ENCODE results near the gene RAX.
"Not testable (repeated sequence)": the region's sequence is repeated elsewhere in the genome, so short reads cannot be mapped to it uniquely, and the experiment has no call there.

Gene RAX

DNA sequence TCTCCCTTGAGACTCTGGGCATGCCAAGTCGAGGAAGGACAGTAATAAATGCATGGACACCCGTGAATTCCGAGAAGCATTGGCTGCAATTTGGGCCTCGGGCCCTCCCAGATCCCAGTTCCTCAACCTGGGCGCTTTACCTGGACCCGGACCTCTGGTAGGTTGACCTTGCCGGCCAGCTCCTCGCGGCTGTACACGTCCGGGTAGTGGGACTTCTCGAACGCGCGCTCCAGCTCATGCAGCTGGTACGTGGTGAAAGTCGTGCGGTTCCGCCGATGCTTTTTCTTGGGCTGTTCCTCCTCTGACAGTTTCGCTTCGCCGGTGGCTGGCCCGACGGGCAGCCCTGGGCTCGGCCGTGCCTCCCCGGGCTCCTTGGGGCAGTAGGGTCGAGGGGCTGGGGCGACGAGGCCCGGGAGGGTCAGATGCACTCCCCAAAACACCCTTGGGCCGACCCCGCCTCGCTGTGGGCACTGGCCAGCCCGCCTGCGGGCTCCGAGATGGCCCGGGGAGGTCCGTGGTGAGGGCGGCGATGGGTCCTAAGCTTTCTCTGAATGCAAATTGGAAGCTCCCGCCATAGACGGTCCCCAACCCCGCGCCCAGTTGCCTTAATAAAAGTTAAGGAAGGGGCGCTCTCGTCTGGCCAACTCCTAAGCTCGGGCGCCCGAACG is 899 bp downstream of the RAX start:
- no peak for DNase-seq

DNA sequence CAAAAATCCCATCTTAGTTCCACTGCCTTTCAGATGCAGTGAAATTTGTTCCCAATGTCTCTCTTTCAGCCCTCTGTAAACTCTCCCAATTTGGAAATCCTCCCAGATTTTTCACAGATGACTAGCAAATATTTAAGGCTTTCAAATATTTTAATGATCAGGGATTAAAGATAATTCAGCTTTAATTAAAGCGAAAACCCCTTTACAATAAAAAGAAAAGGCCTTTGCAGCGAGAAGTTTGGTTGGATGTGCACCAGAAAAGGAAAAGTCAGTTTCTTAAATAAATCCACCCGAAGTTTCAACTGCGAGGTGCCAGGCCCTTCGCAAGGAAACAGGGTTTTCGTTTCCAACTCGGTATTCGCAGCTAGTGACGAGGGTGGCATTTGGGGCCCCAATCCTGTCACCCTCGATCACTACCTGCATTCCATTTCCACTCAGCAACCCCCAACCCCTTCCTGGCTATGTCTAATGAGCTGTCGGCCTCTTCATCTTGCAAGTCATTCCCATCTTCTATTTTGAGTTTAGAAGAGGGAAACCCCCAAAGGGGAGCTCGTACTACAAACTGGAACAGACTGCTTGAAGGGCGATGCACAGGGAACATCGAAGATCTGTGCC is 1.5 kb downstream of the RAX start:
- no peak for DNase-seq

DNA sequence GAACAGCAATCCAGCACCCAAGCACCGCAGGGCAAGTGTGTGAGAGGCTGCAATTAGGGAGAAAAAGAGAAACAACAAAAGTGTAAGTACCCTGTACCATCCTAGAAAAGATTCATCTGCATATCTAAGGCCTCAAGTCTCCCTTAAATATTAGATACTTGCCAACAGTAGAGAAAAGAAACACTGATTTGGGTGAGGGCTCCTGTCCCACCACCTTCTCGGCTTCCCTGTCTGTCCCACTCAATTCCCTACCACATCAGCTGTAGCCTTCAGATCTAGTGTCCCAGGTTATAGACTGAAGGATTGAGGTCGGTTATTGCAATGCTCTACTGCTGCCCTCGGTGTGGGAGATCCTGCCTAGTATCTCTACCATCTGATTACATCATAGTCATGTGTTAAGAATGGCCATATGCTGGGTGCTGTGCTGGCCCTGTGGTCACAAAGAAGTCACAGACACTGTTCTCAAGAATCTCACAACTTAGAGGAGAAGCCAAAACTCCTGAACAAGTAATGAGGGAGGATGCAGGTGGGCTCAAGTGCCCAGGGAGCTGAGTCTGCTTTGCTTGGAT is 2.5 kb downstream of the RAX start:
- DNase-seq = no peak

DNA sequence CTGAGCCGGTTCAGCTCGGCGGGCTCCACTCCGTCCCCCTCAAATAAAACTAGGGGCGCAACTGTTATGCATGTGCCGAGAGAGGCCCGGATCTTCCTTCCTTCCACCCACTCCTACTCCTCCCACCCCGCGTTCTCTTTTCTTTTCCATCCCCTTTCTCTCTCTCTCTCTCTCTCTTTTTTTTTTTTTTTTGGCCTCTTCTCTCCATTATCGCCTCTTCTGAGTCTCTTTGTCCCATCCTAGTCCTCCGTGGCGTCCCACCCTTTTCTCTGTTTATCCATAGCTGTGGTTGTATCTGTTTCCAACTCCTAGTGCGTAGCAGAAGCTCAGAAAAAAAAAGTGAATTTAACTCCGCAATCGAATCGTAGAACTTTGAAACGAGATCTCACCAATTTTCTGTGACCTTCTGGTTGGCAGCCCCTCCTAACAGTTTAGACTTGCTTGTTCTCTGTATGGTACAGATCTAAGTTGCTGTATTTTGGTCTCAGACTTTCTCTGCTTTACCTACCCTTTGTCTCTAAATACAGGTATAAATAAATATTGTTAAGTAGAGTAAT is 3.6 kb downstream of the RAX start:
- no peak for DNase-seq

DNA sequence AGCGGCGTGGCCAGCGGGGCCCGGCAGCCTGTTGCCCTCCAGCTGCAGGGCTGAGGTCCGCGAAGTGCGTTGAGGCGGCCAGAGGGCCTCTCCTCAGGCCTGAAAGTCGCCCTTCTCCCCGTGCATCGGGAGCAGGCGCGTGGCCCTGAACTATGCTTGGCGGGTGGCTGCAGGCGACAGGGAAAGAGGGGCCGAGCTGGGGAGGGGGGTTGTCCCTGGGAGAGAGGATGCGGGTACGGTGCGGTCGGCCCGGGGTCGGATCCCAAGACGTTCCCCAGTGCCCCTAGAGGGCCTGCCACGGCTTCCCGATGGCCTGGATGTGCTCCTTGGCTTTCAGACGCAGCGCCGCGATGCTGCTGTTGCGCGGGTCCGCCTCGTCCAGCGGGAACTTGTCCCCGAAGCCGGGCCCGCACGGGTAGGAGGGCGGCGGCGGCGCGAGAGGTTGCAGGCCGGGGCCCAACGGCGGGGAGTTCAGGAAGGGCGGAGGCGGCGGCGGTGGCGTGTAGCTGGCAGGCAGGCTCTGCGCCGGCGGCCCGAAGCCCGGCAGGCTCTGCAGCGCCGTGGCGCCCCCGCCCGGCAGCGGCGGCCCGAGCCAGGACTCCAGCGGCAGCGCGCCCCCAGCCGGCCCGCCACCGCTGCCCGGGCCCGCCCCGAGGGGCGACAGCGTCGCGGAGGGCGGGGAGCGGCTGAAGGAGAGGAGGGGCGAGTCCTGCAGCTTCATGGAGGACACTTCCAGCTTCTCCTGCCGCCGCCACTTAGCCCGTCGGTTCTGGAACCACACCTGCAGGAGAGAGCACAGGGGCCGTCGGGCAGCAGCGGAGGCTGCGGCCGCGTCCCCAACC is 4.3 kb downstream of the RAX start:
- no peak for DNase-seq

DNA sequence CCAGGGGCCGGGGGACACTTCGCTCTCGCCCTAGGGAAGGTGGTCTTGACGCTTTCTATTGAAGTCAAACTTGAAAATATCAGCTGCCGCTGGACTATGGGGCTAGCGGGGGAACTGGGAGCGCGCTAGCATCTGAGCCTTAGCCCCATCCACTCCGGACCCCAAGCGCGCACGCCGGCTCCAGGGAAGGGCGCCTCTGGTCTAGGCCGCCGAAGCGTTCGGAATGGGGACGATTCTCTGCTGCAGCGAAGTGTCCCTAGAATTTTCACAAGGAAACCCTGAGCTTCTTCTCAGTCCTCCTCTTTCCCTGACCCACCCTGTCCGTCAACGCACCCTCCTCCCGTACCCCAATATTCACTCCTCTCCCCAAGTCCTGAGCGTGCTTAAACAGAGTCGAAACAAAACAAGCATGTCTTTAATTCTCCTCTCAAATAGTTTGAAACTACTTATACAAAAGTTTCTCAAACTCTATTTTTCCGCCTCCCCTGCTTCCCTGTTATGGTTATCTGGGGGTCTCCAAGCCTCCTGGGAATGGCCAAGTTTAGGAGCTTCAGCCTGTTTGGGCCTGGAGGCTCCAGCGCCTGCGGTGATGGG is 5.0 kb downstream of the RAX start:
- no peak for DNase-seq

DNA sequence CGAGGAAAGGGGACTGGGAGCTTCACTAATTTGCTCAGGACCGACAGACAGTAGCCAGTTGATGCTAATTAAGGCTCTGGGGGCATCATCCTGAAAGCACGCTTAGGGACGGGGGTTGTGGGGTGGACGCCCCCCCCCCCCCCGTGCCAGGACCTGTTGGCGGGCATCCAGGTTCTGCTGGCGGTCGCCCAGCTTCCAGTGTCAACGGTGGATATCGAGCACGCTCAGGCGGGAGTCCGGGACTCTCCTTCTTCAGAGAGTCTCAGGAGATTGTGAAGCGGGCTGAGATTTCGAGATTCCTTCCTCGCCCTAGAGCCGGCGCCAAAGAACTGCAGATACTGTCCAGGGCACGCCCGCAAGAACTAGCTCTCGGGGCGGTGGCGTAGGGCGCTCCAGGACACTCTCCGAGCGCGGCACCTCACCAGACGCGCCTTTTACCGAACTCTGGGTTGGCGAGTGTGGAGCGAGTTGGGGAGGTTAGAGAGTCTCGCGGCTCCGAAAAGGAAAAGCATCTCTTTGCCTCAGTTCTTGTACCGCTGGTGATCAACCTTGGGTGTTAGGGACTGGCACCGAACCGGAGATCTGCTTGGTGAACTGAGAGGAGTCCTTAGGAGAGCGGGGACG is 5.6 kb downstream of the RAX start:
- no peak for DNase-seq

DNA sequence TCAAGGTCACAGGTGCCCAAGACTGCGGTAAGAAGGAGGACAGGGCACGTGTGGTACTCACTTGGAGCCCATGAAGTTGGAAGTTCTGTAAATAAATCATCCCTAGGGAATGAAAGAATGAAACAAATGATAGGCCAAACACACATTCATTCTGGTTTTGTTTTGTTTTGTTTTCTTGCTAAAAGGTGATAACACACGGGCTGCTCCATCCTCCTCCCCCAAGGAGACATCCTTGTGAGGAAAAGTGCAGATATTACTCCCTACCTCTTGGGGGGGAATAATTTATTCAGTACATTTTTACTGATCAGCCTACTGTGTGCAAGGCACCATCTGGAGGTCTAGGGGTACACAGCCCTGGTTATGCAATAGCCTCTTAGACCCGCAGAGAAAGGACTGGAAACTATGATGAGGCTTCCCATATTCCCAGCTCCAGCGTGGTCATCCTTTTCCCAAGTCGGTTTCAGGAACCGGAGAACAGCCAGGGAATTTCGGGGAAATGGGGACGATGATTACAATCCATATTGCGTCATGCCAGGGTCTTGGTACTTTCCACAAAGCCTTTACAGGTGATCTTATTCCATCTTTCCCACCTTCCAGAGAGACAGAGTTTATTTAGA is 6.3 kb downstream of the RAX start:
- DNase-seq = no peak

DNA sequence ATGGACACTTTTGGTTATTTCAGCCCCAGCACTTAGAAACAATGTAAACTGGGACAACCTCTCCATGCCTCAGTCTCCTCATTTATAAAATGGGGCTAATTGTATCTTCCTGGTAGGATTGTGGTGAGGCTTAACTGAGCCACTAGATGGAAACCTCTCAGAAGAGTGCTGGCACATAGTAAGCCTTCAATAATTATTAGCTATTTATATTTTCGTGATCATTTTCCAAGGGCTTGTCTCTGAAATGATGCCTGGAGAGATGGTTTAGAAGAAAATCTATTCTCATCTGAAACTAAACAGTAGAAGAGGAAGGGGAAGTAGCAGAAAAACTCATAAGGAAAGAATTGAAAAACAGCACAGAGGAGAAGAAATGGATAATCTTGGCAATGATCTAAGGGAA is 6.8 kb downstream of the RAX start:
- DNase-seq = no peak

DNA sequence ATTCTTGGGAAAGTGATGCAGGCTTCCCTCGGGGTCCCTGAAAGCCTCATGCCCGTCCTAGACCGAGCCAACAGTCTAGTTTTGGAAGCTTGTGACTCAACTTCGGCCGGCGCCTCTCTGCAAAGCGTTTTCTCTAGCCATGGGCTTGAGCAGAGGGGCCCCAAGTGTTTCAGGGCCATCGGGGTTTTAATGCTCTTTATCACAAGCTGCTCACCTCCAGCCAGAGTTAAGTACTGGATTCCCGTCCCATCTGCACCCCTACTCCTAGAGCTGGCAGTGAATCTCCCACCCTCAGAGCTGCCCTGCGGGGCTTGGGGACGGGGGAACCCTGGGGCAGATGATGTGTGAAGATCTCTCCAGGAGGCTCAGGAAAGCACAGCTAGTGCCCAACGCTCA is 7.3 kb downstream of the RAX start:
- no peak for DNase-seq

DNA sequence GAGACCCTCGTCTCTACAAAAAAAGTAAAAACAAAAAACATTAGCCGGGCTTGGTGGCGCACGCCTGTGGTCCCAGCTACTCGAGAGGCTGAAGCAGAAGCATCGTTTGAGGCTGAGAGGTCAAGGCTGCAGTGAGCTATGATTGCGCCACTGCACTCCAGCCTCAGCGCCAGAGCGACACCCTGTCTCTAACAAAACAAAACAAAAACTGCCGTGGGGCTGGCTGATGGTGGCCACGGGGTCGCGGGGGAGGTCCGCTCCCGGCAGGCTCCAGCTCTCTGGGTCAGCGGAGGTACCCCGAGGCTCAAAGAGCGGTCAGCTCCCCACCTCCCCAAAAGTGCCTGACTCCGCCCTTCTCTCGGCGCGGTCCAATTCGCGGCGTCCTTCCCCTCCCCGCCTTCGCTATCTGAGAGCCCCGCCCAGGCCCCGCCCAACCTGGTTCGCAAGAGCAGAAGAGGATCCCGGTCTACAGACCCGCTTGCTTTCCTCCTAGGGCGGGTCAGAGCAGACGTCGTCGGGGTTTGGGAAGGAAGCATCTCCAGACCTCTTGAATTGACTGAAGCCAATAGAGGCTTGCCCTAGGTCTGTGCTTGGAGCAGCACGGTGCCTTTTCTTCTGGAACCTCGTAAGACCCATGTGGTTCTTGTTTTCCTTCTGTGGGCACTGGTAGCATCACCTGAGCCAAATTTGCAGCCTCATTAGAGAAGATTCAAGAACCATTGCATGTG is 7.8 kb downstream of the RAX start:
- no peak for DNase-seq

DNA sequence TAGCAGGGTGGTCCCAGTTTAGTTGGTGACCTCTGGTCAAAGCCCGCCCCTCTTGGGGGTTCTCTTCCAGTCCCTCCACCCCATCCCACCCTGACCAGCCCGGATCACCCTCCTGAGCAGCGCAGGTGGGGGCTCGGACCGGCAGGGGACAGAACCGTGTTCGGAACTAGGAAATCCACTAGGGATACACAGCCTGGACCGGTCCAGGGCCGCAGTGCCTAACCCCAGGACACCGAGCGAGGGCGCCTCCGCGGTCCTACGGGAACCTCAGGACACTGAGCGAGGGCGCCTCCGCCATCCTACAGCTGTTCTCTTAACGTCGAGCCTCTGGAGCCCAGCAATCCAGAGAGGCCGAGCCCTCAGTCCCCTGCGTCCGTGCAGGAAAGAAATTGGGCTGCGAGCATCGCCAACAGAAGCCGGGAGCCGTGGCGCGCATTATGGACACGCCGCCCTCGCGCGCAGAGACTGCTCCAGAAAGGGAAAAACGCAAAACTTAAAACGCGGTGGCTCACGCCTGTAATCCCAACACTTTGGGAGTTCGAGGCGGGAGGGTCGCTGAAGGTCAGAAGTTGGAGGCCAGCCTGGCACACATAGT is 8.5 kb downstream of the RAX start:
- DNase-seq = no peak

DNA sequence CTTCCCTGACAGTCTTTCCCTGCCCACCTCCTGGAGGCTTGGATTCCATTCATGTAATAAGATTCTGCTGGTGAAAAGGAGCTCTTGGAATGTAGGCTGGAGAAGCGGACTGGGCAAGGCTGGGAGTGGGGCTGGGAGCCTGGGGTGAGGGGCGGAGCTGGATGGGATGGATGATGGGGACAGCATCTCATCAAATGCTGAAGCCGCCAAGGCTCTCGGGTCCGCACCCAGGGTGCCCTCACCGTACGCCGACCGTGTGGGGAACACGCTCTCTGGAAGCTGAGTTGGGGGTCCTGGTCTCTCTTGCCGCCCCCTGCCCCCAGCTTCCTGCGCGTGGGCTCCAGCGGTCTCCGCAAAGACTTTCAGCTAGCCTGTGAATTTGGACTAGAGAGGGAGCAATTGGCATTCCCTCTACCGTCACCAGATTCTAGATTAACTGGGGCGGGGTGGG is 9.1 kb downstream of the RAX start:
- DNase-seq = no peak

DNA sequence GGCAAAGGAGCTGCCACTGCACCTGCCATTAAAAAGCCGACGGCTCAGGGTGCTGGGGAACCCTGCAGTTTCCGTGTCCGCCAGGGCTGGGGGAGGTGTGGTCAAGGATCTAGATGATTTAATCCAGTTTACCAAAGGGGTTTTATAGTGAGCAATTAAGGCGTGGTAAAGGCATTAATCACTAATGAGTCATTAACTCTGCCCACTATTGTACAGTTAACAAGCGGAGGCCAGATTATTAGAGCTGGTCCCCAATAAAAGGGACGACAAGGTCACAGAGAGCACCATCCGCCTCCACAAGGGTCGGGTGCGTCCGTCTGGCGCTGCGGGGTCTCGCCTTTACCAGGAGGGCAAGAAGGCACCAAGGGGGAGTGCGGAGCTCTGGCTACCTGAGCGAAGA is 9.6 kb downstream of the RAX start:
- no peak for DNase-seq

DNA sequence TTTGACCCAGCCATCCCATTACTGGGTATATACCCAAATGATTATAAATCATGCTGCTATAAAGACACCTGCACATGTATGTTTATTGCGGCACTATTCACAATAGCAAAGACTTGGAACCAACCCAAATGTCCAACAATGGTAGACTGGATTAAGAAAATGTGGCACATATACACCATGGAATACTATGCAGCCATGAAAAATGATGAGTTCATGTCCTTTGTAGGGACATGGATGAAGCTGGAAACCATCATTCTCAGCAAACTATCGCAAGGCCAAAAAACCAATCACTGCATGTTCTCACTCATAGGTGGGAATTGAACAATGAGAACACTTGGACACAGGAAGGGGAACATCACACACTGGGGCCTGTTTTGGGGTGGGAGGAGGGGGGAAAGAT is 11.0 kb downstream of the RAX start:
- DNase-seq = not testable (repeated sequence)

DNA sequence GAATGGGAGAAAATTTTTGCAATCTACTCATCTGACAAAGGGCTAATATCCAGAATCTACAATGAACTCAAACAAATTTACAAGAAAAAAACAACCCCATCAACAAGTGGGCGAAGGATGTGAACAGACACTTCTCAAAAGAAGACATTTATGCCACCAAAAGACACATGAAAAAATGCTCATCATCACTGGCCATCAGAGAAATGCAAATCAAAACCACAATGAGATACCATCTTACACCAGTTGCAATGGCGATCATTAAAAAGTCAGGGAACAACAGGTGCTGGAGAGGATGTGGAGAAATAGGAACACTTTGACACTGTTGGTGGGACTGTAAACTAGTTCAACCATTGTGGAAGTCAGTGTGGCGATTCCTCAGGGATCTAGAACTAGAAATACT is 11.4 kb downstream of the RAX start:
- not testable (repeated sequence) for DNase-seq

DNA sequence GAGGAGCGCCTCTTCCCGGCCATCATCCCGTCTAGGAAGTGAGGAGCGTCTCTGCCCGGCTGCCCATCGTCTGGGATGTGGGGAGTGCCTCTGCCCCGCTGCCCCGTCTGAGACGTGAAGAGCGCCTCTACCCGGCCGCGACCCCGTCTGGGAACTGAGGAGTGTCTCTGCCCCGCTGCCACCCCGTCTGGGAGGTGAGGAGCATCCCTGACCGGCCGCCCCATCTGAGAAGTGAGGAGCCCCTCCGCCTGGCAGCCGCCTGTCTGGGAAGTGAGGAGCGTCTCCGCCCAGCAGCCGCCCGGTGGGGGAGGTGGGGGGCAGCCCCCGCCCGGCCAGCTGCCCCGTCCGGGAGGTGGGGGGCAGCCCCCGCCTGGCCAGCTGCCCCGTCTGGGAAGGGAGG is 17.8 kb downstream of the RAX start:
- DNase-seq = not testable (repeated sequence)

DNA sequence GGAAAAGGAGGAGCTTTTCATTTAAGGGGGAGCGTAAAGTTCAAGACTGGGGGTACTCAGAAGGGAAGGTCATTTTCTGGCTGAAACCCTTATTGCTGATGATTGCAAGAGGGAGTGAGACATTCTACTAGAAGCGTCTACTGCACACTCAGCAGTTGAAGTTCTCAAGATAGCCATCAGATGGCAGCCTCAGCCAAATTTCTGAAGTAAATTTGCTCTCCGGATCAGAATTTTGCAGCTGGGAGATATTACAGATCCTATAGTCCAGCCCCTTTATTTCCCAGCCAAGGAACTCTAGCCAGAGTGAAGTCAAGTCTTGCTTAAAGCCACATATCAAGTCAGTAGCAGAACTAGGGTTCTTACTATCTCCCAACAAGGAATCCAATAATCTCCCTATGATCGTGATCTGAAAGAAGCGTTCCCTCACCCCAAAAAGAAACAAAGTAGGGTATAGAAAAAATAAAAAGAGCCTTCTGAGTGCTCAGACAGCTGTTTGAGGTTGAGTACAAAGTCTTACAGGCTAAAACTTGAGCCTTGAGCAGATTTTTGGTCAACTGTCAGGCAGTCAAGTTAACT is 24.0 kb downstream of the RAX start:
- peak; percentile 43 for DNase-seq

DNA sequence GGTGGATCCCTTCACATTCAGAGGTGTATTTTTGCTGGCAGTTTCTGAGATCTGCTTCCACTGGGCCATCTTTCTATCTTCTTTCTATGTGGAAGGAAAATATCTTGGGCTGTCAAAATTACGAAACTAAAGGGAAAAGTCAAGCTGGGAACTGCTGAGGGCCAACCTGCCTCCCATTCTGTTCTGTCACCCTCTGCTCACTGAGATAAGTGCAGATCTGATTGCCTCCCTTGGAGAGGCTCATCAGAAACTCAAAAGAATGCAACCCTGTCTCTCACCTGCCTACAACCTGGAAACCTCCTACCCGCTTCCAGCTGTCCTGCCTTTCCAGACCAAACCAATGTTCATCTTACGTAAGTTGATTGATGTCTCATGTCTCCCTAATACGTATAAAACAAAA is 26.5 kb downstream of the RAX start:
- DNase-seq = no peak

DNA sequence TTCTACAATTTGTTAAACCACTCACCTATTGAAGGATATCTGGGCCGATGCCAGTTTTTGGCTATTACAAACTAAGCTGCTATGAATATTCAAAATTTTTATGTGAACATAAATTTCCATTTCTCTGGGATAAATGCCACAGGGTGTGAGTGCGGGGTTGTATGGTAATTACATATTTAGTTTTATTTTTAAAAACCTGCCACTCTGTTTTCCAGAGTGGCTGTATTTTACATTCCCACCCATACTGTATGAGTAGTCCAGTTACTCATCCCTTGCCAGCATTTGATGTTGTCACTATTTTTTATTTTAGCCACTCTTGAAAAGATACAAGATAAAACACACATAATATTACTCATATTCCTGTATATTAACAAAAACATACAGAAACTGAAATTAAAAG is 30.3 kb downstream of the RAX start:
- DNase-seq = no peak

DNA sequence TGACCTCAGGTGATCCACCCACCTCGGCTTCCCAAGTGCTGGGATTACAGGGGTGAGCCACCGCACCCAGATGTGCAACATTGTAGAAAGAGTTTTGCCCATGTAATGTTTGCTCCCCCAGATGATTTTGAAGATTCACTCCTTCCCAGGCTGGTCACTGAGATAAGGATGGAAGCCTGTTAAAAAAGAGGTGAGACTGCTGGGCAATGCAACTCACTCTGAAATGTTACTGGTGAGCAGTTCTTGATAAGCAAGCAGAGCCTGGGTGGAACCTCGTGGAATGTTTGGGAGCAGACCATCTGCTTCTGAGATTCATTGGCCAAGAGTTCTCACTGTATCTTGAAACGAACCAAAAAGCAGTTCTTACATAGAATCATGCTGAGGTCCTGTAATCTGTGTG is 33.6 kb downstream of the RAX start:
- no peak for DNase-seq

All from NCI-H2029 treated with DMSO at 0.1 percent for 48 hours (cell line).